HG03135 (cell line): ENCODE results near the gene HDAC4.
A peak's percentile ranks its signal among the peaks of the same experiment; 100 is the strongest.

ENCODE experiments used
- ATAC-seq: cut with Tn5 transposase; IDR thresholded peaks from one replicate; pipeline ENCODE4 v1.9.1; 2021; ENCODE audit warnings: mild to moderate bottlenecking, moderate library complexity; ENCODE audit not compliant: unreplicated experiment

The HDAC4 gene

DNA sequence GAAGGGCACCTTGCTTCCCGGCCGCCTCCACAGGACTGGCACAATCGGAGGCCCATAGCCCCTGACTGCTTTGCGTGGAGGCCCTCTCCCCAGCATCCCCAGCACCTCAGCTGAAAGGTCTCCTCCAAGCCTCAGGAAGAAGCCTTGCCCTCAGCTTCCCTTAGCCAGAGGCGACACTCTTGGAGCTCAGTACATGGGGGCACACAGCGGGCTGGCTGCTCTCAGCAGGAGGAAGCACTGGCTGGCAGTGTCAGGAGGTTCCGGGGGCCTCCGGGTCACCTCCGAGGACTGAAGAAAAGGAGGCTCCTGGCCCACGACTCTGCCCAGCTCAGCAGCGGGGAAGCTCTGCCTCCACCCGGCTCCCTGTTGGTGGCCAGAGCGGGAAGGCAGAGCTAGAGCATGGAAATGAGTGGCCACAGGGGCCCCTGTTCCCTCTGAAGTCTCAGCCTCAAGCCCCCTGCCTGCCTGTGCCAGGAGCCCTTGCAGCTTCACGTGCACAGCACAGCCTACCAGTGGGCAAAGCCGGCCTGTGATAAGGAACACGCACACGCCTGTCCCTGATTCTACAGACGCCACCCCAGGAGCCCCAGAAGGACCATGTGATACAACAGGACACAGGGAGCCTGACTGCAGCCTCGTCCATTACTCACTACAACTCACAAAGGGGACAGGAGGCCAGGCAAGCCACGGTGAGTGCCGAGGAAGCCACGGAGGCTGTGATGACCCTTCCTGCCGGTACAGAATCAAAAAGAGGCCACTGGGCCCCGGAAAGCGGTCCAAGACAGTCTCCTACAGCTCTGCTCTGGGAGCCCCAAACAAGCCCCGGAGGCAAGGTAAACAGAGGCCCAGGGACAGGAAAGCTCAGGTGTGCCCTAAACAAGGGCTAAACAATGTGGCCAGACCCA, 15.5 kb downstream of the HDAC4 start:
- no peak for ATAC-seq

DNA sequence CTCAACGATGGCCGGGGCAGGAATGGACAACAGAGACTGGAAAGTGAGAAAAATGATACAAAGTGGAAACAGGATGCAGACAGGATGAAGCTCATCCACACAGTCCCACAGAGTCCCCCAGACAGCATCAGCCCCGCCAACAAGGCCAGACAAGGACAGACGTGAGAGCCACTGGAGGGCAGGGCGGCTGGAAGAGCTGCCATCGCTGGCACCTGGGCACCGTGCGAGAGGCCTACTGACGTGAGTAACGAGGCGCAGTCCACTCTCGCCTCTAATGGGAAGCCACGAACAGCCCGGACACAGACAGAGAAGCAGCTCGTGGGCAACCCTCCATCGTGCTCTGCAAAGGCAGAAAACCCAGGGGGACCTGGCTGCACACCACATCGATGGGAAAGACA, 17.1 kb downstream of the HDAC4 start:
- ATAC-seq = no peak

DNA sequence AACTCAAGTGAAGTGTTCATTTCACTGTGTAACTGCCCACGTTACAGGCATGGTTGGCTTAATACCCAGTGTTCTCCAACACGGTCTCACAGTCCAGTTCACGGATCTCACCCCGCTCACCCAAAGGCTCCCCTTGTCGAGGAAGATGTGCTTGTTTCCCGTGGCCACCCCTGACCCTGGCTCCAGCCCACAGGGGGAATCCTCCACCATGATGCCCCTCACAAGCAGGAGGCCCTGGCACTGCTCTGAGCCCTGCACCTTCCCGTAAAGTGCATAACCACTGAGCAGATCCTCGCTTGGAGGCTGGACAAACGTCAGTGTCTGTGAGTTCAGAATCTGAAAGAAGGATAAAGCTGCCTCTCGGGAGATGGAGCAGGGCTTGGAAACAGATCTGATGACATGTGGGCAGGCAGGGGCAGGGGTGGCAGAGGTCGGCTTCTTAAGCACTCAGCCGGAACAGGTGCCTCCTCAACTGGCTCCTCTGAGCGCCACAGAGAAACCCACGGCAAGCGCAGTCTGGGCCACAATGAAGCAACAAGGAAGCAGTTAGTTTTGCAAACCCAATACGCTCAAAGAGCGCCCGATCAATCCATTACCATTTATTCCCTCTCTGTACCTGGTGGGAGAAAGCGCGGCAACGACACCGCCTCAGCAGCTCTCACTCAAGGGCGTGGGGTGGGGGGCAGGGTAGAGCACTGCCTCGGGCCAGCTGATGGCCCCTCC, 17.6 kb downstream of the HDAC4 start:
- no peak for ATAC-seq

DNA sequence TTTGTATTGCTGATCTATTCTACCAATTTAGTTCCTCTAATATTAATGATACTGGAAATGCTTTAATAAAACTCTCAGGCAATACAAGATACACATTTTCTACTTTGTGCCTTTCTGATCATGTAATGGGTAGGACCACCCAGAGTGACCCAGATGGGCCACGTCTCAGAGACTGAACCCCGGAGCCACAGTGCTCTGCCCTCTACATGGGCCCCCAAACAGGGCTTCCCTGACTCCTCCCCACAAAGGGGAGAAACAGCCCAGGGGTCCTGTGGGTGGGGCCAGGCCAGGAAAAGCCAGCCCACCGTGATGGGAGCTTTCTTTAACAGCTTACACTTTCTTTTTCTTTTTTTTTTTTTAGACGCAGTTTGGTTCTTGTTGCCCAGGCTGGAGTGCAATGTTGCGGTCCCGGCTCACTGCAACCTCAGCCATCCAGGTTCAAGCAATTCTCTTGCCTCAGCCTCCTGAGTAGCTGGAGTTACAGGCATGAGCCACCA, 18.4 kb downstream of the HDAC4 start:
- ATAC-seq = no peak

DNA sequence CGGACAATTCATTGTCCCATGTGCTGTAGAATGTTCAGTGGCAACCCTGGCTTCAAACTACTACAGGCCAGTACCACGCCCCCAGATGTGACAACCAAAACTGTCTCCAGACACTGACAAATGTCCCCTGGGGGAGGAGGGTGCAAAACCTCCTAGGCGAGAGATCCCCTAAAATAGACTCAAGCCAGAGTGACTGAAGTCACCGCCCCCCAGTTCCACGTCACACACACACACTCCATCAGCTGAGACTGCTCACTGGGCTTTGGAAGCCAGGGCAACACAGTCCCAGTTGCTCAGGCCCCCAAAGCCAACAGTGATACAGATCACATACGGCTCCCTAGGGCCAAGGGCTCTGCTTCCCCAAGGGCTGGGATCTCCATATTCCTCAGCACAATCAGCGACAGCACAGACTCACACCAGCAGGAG, 19.1 kb downstream of the HDAC4 start:
- peak; percentile 67 for ATAC-seq

DNA sequence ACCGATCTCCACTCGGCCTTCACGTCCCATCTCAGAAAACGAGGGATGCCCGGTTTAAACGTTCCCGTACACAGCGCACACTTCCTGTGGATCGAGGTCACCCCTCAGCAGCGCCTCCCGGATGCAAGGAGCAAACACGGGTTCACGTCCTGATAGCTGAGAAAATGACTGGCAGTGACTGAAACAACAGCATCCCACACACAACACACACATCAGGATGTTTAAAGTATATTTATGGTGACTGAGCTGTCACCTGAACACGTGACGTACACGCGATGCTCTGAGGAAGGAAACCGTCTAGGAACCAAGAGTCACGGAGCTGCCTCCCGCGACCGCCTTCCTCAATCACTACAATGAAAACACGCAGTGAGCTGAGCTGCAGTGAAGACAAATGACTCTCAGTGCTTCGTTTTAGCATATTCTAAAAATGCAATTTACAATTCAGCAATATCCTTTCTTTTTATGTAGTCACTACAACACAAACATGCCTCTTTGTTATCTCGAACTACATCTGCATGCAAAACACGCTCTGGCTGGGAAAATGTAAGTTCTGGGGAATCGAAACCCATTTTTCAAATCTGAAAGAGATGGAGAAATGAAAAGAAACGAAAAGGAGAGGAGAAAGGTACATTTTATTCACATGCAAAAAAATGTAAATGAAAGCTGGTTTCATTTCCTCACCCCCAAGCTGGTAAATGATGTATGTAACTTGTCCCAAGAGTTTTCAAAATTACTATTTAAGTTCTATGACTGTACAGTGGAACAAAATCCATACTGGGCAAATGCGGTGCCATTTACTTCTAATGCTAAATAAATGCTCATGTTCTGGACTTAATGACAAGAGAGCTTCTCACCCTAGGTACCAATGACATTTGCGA, 19.8 kb downstream of the HDAC4 start:
- peak; percentile 39 for ATAC-seq

DNA sequence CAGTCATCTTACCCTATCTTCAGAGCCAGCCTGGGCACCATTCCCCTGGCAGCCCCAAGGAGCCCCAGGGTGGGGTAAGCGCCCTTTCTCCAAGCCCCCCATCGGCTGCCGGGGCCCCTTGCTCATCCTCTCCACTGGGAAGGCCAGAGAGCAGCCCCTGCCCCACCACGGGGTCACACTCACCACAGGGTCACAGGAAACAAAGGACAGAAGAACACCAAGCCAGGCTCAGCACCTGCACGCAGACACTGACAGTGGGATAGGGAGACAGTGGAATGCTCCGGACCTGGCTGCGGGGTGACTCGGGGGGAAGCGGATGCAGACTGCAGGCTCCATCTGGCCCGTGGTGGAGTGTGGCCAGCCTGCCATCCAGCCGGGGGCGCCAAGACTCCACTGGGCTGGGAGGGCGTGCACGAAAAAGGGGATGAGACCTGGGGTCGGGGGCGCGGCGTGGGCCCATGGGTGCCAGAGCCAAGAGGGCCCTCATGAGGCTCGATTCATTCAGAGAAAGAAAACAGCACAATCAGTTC, 21.1 kb downstream of the HDAC4 start:
- no peak for ATAC-seq

DNA sequence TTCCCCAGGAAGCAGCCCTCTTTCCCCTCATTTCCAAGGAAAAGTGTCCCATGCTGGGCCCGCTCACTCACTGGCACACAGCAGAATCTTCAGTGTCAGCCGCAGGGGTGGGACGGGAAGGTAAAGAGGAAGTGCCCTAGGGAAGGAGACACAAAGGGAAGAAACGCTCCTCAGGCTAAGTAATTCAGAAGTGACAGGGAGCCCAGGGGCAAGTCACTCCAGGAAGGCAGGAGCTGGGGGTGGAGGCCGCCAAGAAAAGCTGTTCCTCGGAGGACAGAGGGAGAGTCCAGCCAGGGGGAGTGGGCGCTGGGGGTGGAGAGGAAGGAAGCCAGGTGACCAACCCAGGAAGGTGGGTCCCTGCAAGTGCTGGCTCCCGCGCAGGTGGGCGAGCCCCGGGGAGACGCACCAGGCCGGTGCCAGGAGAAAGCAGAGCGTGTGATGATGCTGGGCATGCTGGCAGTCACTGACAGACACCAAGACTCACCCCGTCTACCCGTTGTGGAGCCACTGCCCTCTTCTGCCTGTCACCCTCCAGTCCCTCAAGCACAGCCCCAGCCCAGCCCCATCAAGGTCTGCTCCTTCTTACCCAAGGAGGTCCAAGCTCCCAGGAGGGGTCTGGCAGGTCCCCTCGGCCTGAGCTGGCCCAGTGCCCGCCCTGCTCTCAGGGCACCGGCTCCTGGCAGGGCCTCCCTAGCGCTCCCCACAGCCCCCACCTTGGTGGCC, 21.7 kb downstream of the HDAC4 start:
- no peak for ATAC-seq

DNA sequence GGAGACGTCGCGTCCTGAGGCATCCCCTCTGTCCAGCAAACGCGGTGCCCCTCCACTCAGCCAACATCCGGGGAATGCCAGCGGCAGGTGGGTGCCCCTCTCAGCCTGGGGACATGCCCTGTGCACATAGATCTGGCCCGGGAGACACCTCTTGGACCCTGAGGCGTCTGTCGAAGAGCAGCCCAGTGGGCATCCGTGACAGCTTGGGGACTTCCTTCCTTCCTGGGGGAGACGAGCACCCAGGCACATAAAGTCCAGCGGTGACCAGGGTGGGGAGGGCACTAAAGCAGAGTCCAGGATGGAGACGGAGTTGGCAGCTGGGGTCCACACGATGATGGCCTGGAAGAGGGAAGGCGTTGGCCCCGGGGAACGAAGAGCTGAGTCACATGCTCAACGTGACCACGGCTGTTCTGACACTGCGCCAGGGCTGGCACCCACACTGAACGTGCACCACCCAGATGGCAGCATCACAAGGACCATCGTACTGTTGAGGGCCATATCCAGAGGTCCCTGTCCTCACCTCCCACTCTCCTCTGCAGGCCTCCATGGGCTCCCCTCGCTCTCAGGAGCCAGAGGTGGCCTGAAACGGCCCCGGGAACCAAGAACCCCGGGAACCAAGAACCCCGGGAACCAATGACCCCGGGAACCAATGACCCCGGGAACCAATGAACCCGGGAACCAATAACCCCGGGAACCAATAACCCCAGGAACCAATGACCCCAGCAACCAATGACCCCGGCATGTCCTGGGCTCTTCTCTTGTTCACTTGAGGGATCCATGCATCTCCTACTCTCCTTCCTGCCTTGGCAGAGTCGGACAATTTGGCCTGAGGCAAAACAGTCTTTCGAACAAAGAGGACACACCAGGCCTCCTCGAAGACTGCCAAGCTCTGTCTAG, 22.6 kb downstream of the HDAC4 start:
- no peak for ATAC-seq

DNA sequence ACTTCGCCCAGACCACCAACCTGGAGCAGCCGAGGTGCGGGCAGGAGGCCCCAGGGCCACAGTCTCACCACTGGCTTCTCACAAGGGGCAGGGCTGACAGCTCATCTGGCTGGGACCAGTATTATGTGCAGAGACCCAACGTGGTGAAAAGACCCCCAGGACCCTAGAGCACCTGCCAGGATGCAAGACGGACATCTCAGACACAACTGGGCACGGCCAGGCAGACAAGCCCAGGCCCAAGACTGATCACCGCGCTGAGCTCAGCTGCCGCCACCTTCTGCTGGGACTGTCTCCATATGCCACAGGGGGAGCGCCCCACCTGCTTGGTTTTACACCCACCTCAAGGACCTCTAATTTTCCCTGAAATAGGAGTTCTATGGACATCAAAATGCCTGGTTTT, 23.2 kb downstream of the HDAC4 start:
- ATAC-seq = no peak

DNA sequence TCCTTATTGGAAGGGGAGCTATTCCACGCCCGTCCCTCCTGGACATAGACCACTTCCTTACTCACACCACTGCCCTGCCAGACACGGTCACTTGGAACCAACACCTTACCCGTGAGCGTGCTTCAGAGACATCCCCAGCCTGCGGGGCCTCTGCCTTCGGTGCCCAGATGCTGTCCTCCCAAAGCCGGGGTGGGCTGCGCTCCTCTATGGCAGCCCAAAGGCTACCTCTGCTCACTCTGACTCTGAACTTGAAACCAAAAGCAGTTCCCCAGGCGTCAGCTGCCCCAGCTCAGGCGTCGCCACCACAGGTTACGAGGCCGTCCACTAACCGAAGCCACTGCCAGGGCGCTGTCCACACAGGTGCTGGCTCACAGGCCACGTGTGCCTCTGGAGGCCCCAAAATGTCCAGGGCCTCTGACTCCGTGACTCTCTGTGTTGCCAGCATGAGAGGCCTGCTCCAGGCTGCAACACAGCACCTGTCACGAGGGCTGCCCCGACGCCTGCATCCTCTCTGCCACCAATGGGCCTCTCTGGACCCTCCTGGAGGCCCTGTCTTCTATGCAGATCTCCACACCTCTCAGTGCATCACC, 23.8 kb downstream of the HDAC4 start:
- ATAC-seq = no peak

DNA sequence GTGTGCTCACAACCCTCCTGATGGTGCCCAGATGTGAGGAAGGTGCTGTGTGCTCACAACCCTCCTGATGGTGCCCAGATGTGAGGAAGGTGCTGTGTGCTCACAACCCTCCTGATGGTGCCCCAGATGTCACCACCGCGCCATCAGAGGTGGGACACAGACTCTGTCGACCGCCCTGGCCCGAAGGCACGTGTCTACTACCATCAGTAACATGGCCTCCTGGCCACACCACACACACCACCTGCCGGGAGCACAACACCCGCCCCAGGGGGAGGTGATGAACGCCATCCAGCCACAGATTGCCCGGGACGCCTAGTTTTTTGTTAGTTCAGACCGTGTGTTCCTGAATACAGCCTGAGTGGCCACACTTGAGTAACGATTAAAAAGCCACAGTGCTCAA, 24.5 kb downstream of the HDAC4 start:
- ATAC-seq = no peak

DNA sequence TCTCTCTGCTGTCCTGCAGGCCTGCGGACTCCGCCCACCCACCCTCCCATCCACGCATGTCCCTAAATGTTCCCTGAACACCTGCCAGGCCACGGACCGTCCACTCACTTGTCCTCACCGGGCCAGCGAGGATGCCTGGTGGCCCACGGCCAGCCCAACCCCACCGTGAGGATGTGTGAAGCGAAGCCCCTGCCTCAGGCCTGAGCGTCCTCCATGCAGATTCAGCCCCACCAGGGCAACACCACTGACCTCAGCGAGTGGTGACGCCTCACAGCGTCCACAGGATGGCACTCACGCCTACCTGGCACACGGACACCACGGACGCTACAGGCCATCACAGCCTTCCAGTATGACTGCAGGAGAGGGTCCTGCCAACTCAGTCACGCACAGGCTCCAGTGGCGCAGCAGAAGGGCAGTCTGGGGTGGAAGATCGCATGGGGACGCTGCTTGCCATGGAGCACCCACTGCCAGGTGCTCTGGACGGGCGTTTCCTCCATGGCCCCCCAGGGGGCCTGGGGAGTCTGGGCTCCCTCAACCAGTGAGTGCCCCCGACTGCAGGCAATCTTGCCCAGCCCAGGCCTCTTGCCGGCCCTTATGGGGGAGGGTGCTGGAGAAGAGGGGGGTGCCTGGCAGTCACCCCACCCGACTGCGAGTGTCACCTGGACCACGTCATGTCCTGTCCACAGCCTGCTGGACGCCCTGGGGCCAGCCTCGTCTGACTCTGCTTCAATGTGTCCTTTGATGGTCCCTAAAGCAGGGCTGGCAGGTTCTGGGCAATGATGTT, 25.4 kb downstream of the HDAC4 start:
- ATAC-seq = no peak

DNA sequence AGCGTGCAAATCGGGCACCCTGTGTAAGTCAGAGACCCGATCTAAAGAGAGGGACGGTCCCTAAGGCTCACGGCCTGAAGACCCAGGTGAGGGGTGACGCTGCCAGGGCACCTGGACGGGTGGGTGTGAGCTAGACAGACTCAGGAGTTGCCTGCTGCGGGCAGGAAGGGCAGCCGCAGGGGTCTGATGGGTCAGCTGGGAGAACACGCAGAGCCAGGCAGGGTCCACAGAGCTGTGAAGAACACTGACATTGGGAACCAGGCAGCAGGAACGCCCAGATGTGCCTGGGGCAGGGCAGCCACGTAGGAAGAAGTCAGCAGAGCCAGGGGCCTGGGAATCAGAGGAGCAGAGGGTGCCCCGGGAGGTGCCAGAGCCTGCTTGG, 25.9 kb downstream of the HDAC4 start:
- ATAC-seq = no peak

DNA sequence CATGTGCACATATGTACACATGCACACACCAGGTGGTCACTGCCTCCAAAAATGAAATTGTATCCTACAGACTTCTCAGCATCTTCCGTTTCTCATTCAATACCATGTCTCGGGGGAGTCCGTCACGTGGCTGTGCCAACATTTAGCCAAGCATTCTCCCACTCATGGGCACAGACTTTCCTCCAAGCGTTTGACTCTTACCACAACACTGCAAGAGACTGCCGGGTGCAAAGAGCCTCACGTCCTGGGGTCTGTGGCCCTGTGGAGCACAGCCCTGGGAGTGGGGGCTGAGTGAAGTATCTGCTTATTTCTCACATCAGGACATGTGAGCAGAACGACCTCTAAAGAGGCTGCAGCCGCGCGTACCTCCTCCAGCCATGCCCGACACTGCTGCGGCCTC, 28.0 kb downstream of the HDAC4 start:
- ATAC-seq = no peak

DNA sequence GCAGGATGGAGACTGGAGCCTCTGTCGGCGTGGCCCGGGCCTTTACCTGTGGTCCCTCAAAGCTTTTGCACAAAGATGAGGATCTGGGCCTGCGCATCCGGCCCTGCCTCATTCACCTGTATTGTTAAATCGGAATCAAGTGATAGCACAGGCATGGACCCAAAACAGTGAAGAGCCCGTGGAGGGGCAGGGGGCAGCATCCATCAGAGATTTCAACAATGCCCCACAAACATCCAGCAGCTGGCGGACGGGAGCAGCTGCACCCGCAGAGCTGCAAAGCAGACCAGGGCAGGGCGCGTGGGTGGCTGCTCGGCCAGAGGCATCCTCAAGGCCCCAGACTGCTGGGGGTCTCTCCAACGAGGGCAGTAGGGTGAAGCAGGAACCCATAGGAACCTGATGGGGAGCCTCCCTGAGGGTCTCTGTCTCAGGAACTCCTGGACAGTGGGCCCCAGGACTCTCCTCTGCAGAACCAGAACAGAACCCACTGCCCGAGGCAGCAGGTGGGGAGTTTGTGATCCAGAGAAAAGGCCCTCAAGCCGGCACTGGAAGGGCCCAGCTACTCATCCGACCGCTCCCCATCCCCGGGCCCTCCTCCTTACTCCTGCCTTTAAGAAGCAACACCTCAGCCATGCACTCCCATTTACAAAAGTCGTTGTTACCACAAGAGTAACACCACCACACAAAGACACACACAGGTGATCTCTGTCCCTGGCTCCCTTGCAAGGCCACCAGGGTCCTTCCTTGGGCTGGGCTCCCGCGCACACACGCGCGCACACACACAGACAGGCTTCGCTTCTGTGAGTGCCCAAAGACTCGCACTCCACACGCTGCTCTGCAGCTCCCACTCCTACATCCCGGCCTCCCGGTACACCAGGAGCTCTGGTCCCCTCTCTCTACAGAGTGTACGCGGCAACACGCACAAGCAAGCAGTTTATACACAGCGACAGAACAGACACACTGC, 28.8 kb downstream of the HDAC4 start:
- no peak for ATAC-seq
